HL-60 (cell line): ENCODE measurements around the gene CMIP.

Experiments
- CTCF ChIP-seq: IDR thresholded peaks from one replicate; pipeline ENCODE4 v1.5.1; 2011; ENCODE audit warnings: low read length, control low read depth, inconsistent platforms; ENCODE audit not compliant: insufficient read depth
- POLR2AphosphoS5 ChIP-seq: IDR thresholded peaks from 2 replicates; pipeline ENCODE4 v1.6.1; 2012; ENCODE audit warnings: low read depth

- TF ChIP-seq CTCF (no peak), POLR2AphosphoS5 (no peak)
These were observed 236.7 kb downstream of the CMIP start for GRCh38 chr16:81681311-81681710.
